ENCODE data around the gene GRHL1.
A peak's percentile ranks its signal among the peaks of the same experiment; 100 is the strongest.
"Not testable (repeated sequence)": the region's sequence is repeated elsewhere in the genome, so short reads cannot be mapped to it uniquely, and the experiment has no call there.

Gene GRHL1

GRCh38 chr2:10027660-10028330 is 76.3 kb downstream of the GRHL1 start:
- H3K4me3 ChIP-seq (ENCODE audit: low read depth, low read length) = no peak overlapping the region
- TF ChIP-seq CTCF (IDR thresholded peaks at IDR 0.05; ENCODE audit: borderline replicate concordance, insufficient read depth, low read depth, low read length) = no peak

GRCh38 chr2:10028407-10028987 is 77.0 kb downstream of the GRHL1 start:
- TF ChIP-seq CTCF (IDR thresholded peaks at IDR 0.05; ENCODE audit: borderline replicate concordance, insufficient read depth, low read depth, low read length) = peak; percentile 22; the same call in 1 of the 2 replicates
- H3K4me3 ChIP-seq (ENCODE audit: low read depth, low read length) = no peak overlapping the region

- no peak overlapping the region for H3K4me3 ChIP-seq (ENCODE audit: low read depth, low read length)
- no peak for TF ChIP-seq CTCF (IDR thresholded peaks at IDR 0.05; ENCODE audit: borderline replicate concordance, insufficient read depth, low read depth, low read length)
Measured at GRCh38 chr2:10028988-10029874, 77.7 kb downstream of the GRHL1 start.

GRCh38 chr2:10029875-10030223 is 78.4 kb downstream of the GRHL1 start:
- no peak overlapping the region for H3K4me3 ChIP-seq (ENCODE audit: low read depth, low read length)
- TF ChIP-seq CTCF (IDR thresholded peaks at IDR 0.05; ENCODE audit: borderline replicate concordance, insufficient read depth, low read depth, low read length) = no peak

GRCh38 chr2:10030311-10030736 is 78.8 kb downstream of the GRHL1 start:
- no peak for TF ChIP-seq CTCF (IDR thresholded peaks at IDR 0.05; ENCODE audit: borderline replicate concordance, insufficient read depth, low read depth, low read length)
- H3K4me3 ChIP-seq (ENCODE audit: low read depth, low read length) = no peak overlapping the region

- H3K4me3 ChIP-seq (ENCODE audit: low read depth, low read length) = not testable (repeated sequence)
Measured at GRCh38 chr2:10030798-10031197, 79.3 kb downstream of the GRHL1 start.

- H3K4me3 ChIP-seq (ENCODE audit: low read depth, low read length) = no peak overlapping the region
- TF ChIP-seq CTCF (IDR thresholded peaks at IDR 0.05; ENCODE audit: borderline replicate concordance, insufficient read depth, low read depth, low read length) = no peak
Measured at GRCh38 chr2:10031886-10032745, 80.6 kb downstream of the GRHL1 start.

Data from GM12875 (cell line).